H1 (cell line): ENCODE measurements around the gene SPATA33. TPM values are rescaled to one million over a fixed set of nuclear protein-coding genes. Genes with fewer than 3 reads are reported as not detected.

Experiments
- CTCF ChIA-PET: fragments of 300-600 bp; sonication (Branson Sonifier 250); formaldehyde crosslinking; loops from one replicate; lab custom pipeline; 2021; ENCODE audit not compliant: partially characterized antibody; lab: Charles Lee
- POLR2A ChIA-PET: fragments of 300-600 bp; sonication (Branson Sonifier 250); formaldehyde crosslinking; loops from one replicate; lab custom pipeline; 2021; ENCODE audit warnings: inconsistent platforms; ENCODE audit not compliant: partially characterized antibody; lab: Charles Lee
- DNase-seq, 2 experiments: peaks; one replicate each; pipeline versions ENCODE4 v3.0.0 to v3.0.0-alpha.2; 2010 to 2022; ENCODE audit warnings: low spot score in 2 of 2, low read depth in 1 of 2, mixed read lengths in 1 of 2
- FAIRE-seq: peaks from 2 replicates; lab custom pipeline; 2011; peaks lifted over from hg19 to GRCh38; lab: Jason Lieb, UNC
- H2AFZ ChIP-seq: 2 replicates; pipeline ENCODE4 v1.8.1; 2012; ENCODE audit warnings: low read length, inconsistent platforms
- H2AK5ac ChIP-seq: 2 replicates; pipeline ENCODE4 v1.6.1; 2013; ENCODE audit warnings: low read depth, low read length
- H2BK120ac ChIP-seq: replicated peaks from 2 replicates; pipeline ENCODE3; 2013; ENCODE audit warnings: low read depth, low read length, inconsistent platforms
- H2BK12ac ChIP-seq: 2 replicates; pipeline ENCODE4 v1.6.1; 2013; ENCODE audit warnings: low read depth, low read length
- H2BK15ac ChIP-seq: 2 replicates; pipeline ENCODE4 v1.6.1; 2013; ENCODE audit warnings: low read length
- H2BK20ac ChIP-seq: 2 replicates; pipeline ENCODE4 v1.6.1; 2013; ENCODE audit warnings: low read length
- H2BK5ac ChIP-seq: 2 replicates; pipeline ENCODE4 v1.6.1; 2013; ENCODE audit warnings: low read depth, low read length
- H3K14ac ChIP-seq: 2 replicates; pipeline ENCODE4 v1.6.1; 2013; ENCODE audit warnings: inconsistent platforms; ENCODE audit not compliant: insufficient read length
- H3K18ac ChIP-seq: 2 replicates; pipeline ENCODE4 v1.6.1; 2013; ENCODE audit warnings: low read length; ENCODE audit errors: extremely low read depth
- H3K23ac ChIP-seq: 2 replicates; pipeline ENCODE4 v1.6.1; 2013; ENCODE audit warnings: inconsistent platforms; ENCODE audit not compliant: insufficient read length
- H3K23me2 ChIP-seq: 2 replicates; pipeline ENCODE4 v1.6.1; 2013; ENCODE audit warnings: low read depth, low read length
- H3K27ac ChIP-seq: 2 replicates; pipeline ENCODE4 v1.6.1; 2011; ENCODE audit warnings: low read depth, low read length, inconsistent platforms
- H3K27me3 ChIP-seq, 4 experiments: replicated peaks in 1 of 4; 1 replicate in 1 of 4; 2 replicates in 3 of 4; pipeline versions ENCODE4 v1.6.1 to v1.8.1; 2011 to 2013; ENCODE audit warnings: low read length in 3 of 4, mild to moderate bottlenecking in 3 of 4, inconsistent platforms in 2 of 4, mixed read lengths in 2 of 4, moderate library complexity in 1 of 4; ENCODE audit not compliant: control insufficient read depth in 3 of 4, insufficient read depth in 3 of 4; ENCODE audit errors: extremely low read depth in 1 of 4
- H3K36me3 ChIP-seq, 4 experiments: 2 replicates each; pipeline versions ENCODE4 v1.6.1 to v1.8.1; 2011 to 2013; ENCODE audit warnings: mild to moderate bottlenecking in 4 of 4, low read length in 3 of 4, moderate library complexity in 2 of 4, control low read depth in 1 of 4, inconsistent platforms in 1 of 4; ENCODE audit not compliant: insufficient read depth in 4 of 4, control insufficient read depth in 2 of 4
- H3K4ac ChIP-seq: replicated peaks from 2 replicates; pipeline ENCODE3; 2013; ENCODE audit warnings: low read length, low read depth, mixed read lengths, inconsistent platforms; ENCODE audit not compliant: insufficient read length
- H3K4me1 ChIP-seq, 4 experiments: replicated peaks in 1 of 4; 1 replicate in 1 of 4; 2 replicates in 3 of 4; pipeline versions ENCODE4 v1.6.1 to v1.8.1; 2011 to 2013; ENCODE audit warnings: low read length in 3 of 4, inconsistent platforms in 2 of 4, mixed read lengths in 1 of 4; ENCODE audit not compliant: insufficient read depth in 4 of 4, control insufficient read depth in 3 of 4
- H3K4me2 ChIP-seq, 2 experiments: 2 replicates each; pipeline versions ENCODE4 v1.6.1 to v1.8.1; 2011 to 2013; ENCODE audit warnings: low read depth in 2 of 2, low read length in 2 of 2, control low read depth in 1 of 2, inconsistent platforms in 1 of 2, mild to moderate bottlenecking in 1 of 2; ENCODE audit not compliant: insufficient read depth in 1 of 2
- H3K4me3 ChIP-seq, 4 experiments: fragments of 200-600, 300-600 bp in 1 of 4; sonication (generic), shearing (Covaris generic), sonication (Bioruptor Twin) in 1 of 4; 2 replicates each; pipeline versions ENCODE4 v1.5.1 to v1.8.1; 2011 to 2016; ENCODE audit warnings: low read length in 4 of 4, low read depth in 3 of 4, control low read depth in 2 of 4, inconsistent platforms in 2 of 4, mild to moderate bottlenecking in 2 of 4, mixed read lengths in 1 of 4, moderate library complexity in 1 of 4; ENCODE audit not compliant: insufficient read depth in 2 of 4; ENCODE audit errors: extremely low read depth in 1 of 4
- H3K56ac ChIP-seq: replicated peaks from 2 replicates; pipeline ENCODE3; 2013; ENCODE audit warnings: low read depth, mild to moderate bottlenecking, mixed read lengths, low read length, inconsistent platforms; ENCODE audit not compliant: insufficient read length
- H3K79me1 ChIP-seq: 2 replicates; pipeline ENCODE4 v1.6.1; 2013; ENCODE audit warnings: low read depth, low read length, control low read depth
- H3K79me2 ChIP-seq, 2 experiments: 2 replicates each; pipeline versions ENCODE4 v1.6.1 to v1.8.1; 2012 to 2013; ENCODE audit warnings: low read length in 2 of 2, mild to moderate bottlenecking in 2 of 2, inconsistent platforms in 1 of 2; ENCODE audit not compliant: insufficient read depth in 2 of 2, control insufficient read depth in 1 of 2
- H3K9ac ChIP-seq, 4 experiments: replicated peaks in 1 of 4; 1 replicate in 1 of 4; 2 replicates in 3 of 4; pipeline versions ENCODE4 v1.6.1 to v1.8.1; 2011 to 2013; ENCODE audit warnings: low read depth in 3 of 4, low read length in 3 of 4, control low read depth in 2 of 4, mild to moderate bottlenecking in 2 of 4, moderate library complexity in 2 of 4, inconsistent platforms in 1 of 4; ENCODE audit errors: extremely low read depth in 1 of 4
- H3K9me3 ChIP-seq, 2 experiments: 2 replicates each; pipeline versions ENCODE4 v1.6.1 to v1.8.1; 2012 to 2013; ENCODE audit warnings: mild to moderate bottlenecking in 2 of 2, moderate library complexity in 2 of 2, control low read depth in 1 of 2, inconsistent platforms in 1 of 2, low read depth in 1 of 2, low read length in 1 of 2, mixed read lengths in 1 of 2; ENCODE audit not compliant: insufficient read depth in 2 of 2
- H4K20me1 ChIP-seq, 2 experiments: replicated peaks in 1 of 2; 2 replicates each; pipeline versions ENCODE3 to v1.8.1; 2011 to 2013; ENCODE audit warnings: inconsistent platforms in 2 of 2, low read length in 2 of 2, mild to moderate bottlenecking in 1 of 2; ENCODE audit not compliant: insufficient read depth in 2 of 2, control insufficient read depth in 1 of 2
- H4K5ac ChIP-seq: 2 replicates; pipeline ENCODE4 v1.6.1; 2013; ENCODE audit warnings: low read length, low read depth, mixed read lengths, inconsistent platforms; ENCODE audit not compliant: insufficient read length
- H4K8ac ChIP-seq: 2 replicates; pipeline ENCODE4 v1.8.0; 2013; ENCODE audit warnings: mild to moderate bottlenecking, moderate library complexity, low read length, inconsistent platforms; ENCODE audit not compliant: insufficient read depth; ENCODE audit errors: extremely low read depth
- H4K91ac ChIP-seq: replicated peaks from 2 replicates; pipeline ENCODE3; 2013; ENCODE audit warnings: low read length, mixed read lengths, inconsistent platforms; ENCODE audit not compliant: insufficient read length
- CTBP2 ChIP-seq: IDR thresholded peaks from 2 replicates; pipeline ENCODE4 v1.7.0; 2011; ENCODE audit warnings: borderline replicate concordance, mild to moderate bottlenecking, moderate library complexity, mixed read lengths, low read length; ENCODE audit not compliant: insufficient read depth, insufficient read length
- FOSL1 ChIP-seq: IDR thresholded peaks from 2 replicates; pipeline ENCODE4 v1.6.1; 2011; ENCODE audit warnings: mild to moderate bottlenecking, low read depth, low read length, moderate library complexity; ENCODE audit not compliant: insufficient read depth
- KDM4A ChIP-seq: IDR thresholded peaks from one replicate; pipeline ENCODE4 v1.7.1; 2012; ENCODE audit warnings: low read depth, mild to moderate bottlenecking, moderate library complexity, low read length, inconsistent platforms; ENCODE audit not compliant: severe bottlenecking
- SAP30 ChIP-seq: fragments of 300-600 bp; sonication (generic); IDR thresholded peaks from 2 replicates; pipeline ENCODE4 v1.7.1; 2012; ENCODE audit warnings: low read length, moderate library complexity, mild to moderate bottlenecking, inconsistent platforms; ENCODE audit not compliant: insufficient read depth, insufficient replicate concordance
- TEAD4 ChIP-seq: IDR thresholded peaks from 2 replicates; pipeline ENCODE4 v1.6.1; 2012; ENCODE audit warnings: low read depth, low read length, inconsistent platforms, mixed read lengths
- WGBS, 2 experiments: shearing (Covaris generic) in 1 of 2; methylation state at CpG; one replicate each; pipeline versions ENCODE4 v1.1.6 to v1.1.7; 2013 to 2015; ENCODE audit warnings: low lambda C conversion rate in 2 of 2, mixed read lengths in 2 of 2, inconsistent platforms in 1 of 2, low coverage in 1 of 2, missing lambda C conversion rate in 1 of 2; ENCODE audit not compliant: insufficient replicate concordance in 2 of 2, insufficient coverage in 1 of 2, insufficient read length in 1 of 2; ENCODE audit errors: extremely low coverage in 1 of 2, missing lambda C conversion rate in 1 of 2; 5-methylcytosine and 5-hydroxymethylcytosine counted together
- polyA plus RNA-seq, 7 experiments: library from polyadenylated mRNA; depleted of rRNA in 3 of 7; stranded (reverse) in 5 of 7; unstranded in 2 of 7; fragments of >200 nt in 5 of 7; fragments of 200-250 nt in 2 of 7; gene quantifications; 1 replicate in 5 of 7; 2 replicates in 1 of 7; 4 replicates in 1 of 7; pipeline versions ENCODE4 v1.2.1 to v1.2.3, GENCODE V29; 2011 to 2013; ENCODE audit warnings: missing spikeins in 2 of 7, mixed read lengths in 2 of 7
- total RNA-seq: library from RNA; stranded (reverse); fragmentation: NEBNext Ultra II Directional; extraction: Animal tissue kit (Norgen Biotek cat#: 25700); gene quantifications from 2 replicates; pipeline ENCODE4 v1.2.1, GENCODE V29; 2021

Gene SPATA33
- total and polyA plus RNA-seq, 2 of the 8 experiments (the other 6 are each of a cell fraction or from before 2014, with no cell fraction given), result 5.4 to 16.9 TPM

GRCh38 chr16:89645122-89645521, 12.5 kb upstream of the SPATA33 start:
- Histone ChIP-seq H2BK12ac (no peak overlapping the region), H2BK5ac (no peak overlapping the region; the same call in 1 of the 2 replicates), H3K4me1 (no peaks in the 10 kb centered on the region), H3K4me2 (no peak overlapping the region), H3K56ac (no peak overlapping the region), H3K36me3 (peaks cover 8 to 23% (median 20%) of the 10 kb centered on the region in 4 experiments; a peak in 7 of 8 replicates), H3K4me3 (no peak overlapping the region), H2AK5ac (no peak overlapping the region), H4K20me1 (peaks cover 0 to 13% of the 10 kb centered on the region in 2 experiments), H2BK20ac (no peak overlapping the region), H3K27me3 (no peaks in the 10 kb centered on the region), H2AFZ (no peak overlapping the region), H3K23ac (no peak overlapping the region), H3K79me1 (no peaks in the 10 kb centered on the region), H3K9ac (no peak overlapping the region), H2BK120ac (no peak overlapping the region), H3K27ac (no peak overlapping the region), H4K91ac (no peak overlapping the region), H3K14ac (no peak overlapping the region), H2BK15ac (no peak overlapping the region), H3K23me2 (no peaks in the 10 kb centered on the region), H4K5ac (no peak overlapping the region), H3K79me2 (no peaks in the 10 kb centered on the region), H4K8ac (no peak overlapping the region), H3K9me3 (no peaks in the 10 kb centered on the region), H3K4ac (no peak overlapping the region), H3K18ac (no peak overlapping the region)
- WGBS, 2 experiments, result 82% methylated on average over 11 of the region's 11 CpGs; no CpG with 5 or more reads in 1 of the 2 experiments
- ChIA-PET CTCF (interaction anchor here (1.4 to 5.6 kb wide), 3 partner anchors 15 to 44 kb away, joined by 3 to 34 read pairs (median 4); no protein-coding TSS in a partner anchor), POLR2A (interaction anchor here (0.5 to 1.5 kb wide), 5 partner anchors 10 to 77 kb away, joined by 3 to 4 read pairs (median 3); no protein-coding TSS in a partner anchor)
- FAIRE-seq (no peak), DNase-seq (no peak)
- TF ChIP-seq KDM4A (no peak), TEAD4 (no peak), CTBP2 (no peak), SAP30 (no peak), FOSL1 (no peak)
